Large intestine (tissue), 3 donors: Measurements from ENCODE around the gene TMEM179. TPM values are rescaled to one million over a fixed set of nuclear protein-coding genes. Genes with fewer than 3 reads are reported as not detected.

Experiments
- DNase-seq, 2 donors: peaks; one replicate each; pipeline versions ENCODE4 v3.0.0 to v3.0.0-alpha.2; 2013
- H3K27ac ChIP-seq: one replicate; pipeline ENCODE4 v1.5.1; 2013; ENCODE audit warnings: low read length
- H3K27me3 ChIP-seq: 2 replicates; pipeline ENCODE4 v1.6.1; 2013; ENCODE audit warnings: low read length; ENCODE audit not compliant: control insufficient read depth, insufficient read depth
- H3K36me3 ChIP-seq: 2 replicates; pipeline ENCODE4 v1.6.1; 2013; ENCODE audit warnings: low read length; ENCODE audit not compliant: control insufficient read depth, insufficient read depth
- H3K4me1 ChIP-seq: one replicate; pipeline ENCODE4 v1.6.1; 2013; ENCODE audit warnings: low read length; ENCODE audit not compliant: control insufficient read depth, insufficient read depth
- H3K4me3 ChIP-seq: one replicate; pipeline ENCODE4 v1.5.1; 2013; ENCODE audit warnings: low read length
- H3K9me3 ChIP-seq: one replicate; pipeline ENCODE4 v1.6.1; 2013; ENCODE audit warnings: mild to moderate bottlenecking, low read depth, low read length, moderate library complexity; ENCODE audit not compliant: control insufficient read depth
- WGBS: methylation state at CpG from one replicate; pipeline ENCODE4 v1.1.5; 2013; ENCODE audit warnings: low lambda C conversion rate; ENCODE audit not compliant: insufficient coverage; 5-methylcytosine and 5-hydroxymethylcytosine counted together
- polyA plus RNA-seq: library from polyadenylated mRNA; unstranded; fragments of 120-200 nt; gene quantifications from one replicate; pipeline ENCODE4 v1.2.1, GENCODE V29; 2013

The TMEM179 gene
- polyA plus RNA-seq, 1 donor = 11.8 TPM

GRCh38 chr14:104599446-104599845 is 5.1 kb downstream of the TMEM179 start:
- H3K4me3 ChIP-seq = no peak overlapping the region
- peaks cover 10% of the 10 kb centered on the region for H3K27me3 ChIP-seq
- WGBS = no CpG with 5 or more reads among the region's 7 CpGs

GRCh38 chr14:104598910-104599273 is 5.7 kb downstream of the TMEM179 start:
- WGBS = no CpG with 5 or more reads among the region's 12 CpGs
- DNase-seq = no peak
- Histone ChIP-seq H3K27ac (no peak overlapping the region), H3K27me3 (peaks cover 4% of the 10 kb centered on the region), H3K4me1 (no peaks in the 10 kb centered on the region), H3K36me3 (no peaks in the 10 kb centered on the region), H3K4me3 (no peak overlapping the region), H3K9me3 (no peaks in the 10 kb centered on the region)

More at GRCh38 chr14:104599446-104599845, 5.1 kb downstream of the TMEM179 start:
- Histone ChIP-seq H3K27ac (no peak overlapping the region), H3K4me1 (no peaks in the 10 kb centered on the region), H3K36me3 (no peaks in the 10 kb centered on the region), H3K9me3 (no peaks in the 10 kb centered on the region)
- no peak for DNase-seq

- no peaks in the 10 kb centered on the region for H3K4me1 ChIP-seq
- no peaks in the 10 kb centered on the region for H3K36me3 ChIP-seq
- no peaks in the 10 kb centered on the region for H3K27me3 ChIP-seq
- no peaks in the 10 kb centered on the region for H3K9me3 ChIP-seq
- H3K4me3 ChIP-seq = no peak overlapping the region
- WGBS = no CpG with 5 or more reads among the region's 28 CpGs
- DNase-seq = no peak
- no peak overlapping the region for H3K27ac ChIP-seq
These were observed 6.3 kb downstream of the TMEM179 start for GRCh38 chr14:104598039-104598909.

GRCh38 chr14:104597576-104597975 is 7.0 kb downstream of the TMEM179 start:
- DNase-seq = no peak
- Histone ChIP-seq H3K36me3 (no peaks in the 10 kb centered on the region), H3K9me3 (no peaks in the 10 kb centered on the region), H3K4me1 (no peaks in the 10 kb centered on the region), H3K27me3 (no peaks in the 10 kb centered on the region), H3K27ac (no peak overlapping the region), H3K4me3 (no peak overlapping the region)
- WGBS = no CpG with 5 or more reads among the region's 11 CpGs

GRCh38 chr14:104596927-104597351 is 7.6 kb downstream of the TMEM179 start:
- Histone ChIP-seq H3K4me1 (no peaks in the 10 kb centered on the region), H3K27ac (no peak overlapping the region), H3K9me3 (no peaks in the 10 kb centered on the region), H3K27me3 (no peaks in the 10 kb centered on the region), H3K4me3 (no peak overlapping the region), H3K36me3 (no peaks in the 10 kb centered on the region)
- no CpG with 5 or more reads among the region's 21 CpGs for WGBS
- no peak for DNase-seq

GRCh38 chr14:104596451-104596918 is 8.1 kb downstream of the TMEM179 start:
- Histone ChIP-seq H3K27me3 (no peaks in the 10 kb centered on the region), H3K9me3 (no peaks in the 10 kb centered on the region), H3K4me1 (no peaks in the 10 kb centered on the region), H3K27ac (no peak overlapping the region), H3K36me3 (no peaks in the 10 kb centered on the region), H3K4me3 (no peak overlapping the region)
- no peak for DNase-seq
- no CpG with 5 or more reads among the region's 11 CpGs for WGBS

GRCh38 chr14:104595911-104596450 is 8.6 kb downstream of the TMEM179 start:
- no peak overlapping the region for H3K27ac ChIP-seq
- DNase-seq = no peak
- no peak overlapping the region for H3K4me3 ChIP-seq
- no peaks in the 10 kb centered on the region for H3K4me1 ChIP-seq
- no peaks in the 10 kb centered on the region for H3K27me3 ChIP-seq
- no peaks in the 10 kb centered on the region for H3K36me3 ChIP-seq
- 100% methylated on average over 1 of the region's 6 CpGs for WGBS
- no peaks in the 10 kb centered on the region for H3K9me3 ChIP-seq

GRCh38 chr14:104595116-104595675 is 9.4 kb downstream of the TMEM179 start:
- no peak for DNase-seq

GRCh38 chr14:104594310-104595046 is 10.1 kb downstream of the TMEM179 start:
- Histone ChIP-seq H3K9me3 (no peaks in the 10 kb centered on the region), H3K27ac (no peak overlapping the region), H3K4me3 (no peak overlapping the region), H3K4me1 (no peaks in the 10 kb centered on the region), H3K27me3 (no peaks in the 10 kb centered on the region), H3K36me3 (no peaks in the 10 kb centered on the region)
- no peak for DNase-seq
- WGBS = no CpG with 5 or more reads among the region's 15 CpGs

More at GRCh38 chr14:104595116-104595675, 9.4 kb downstream of the TMEM179 start:
- Histone ChIP-seq H3K4me1 (no peaks in the 10 kb centered on the region), H3K4me3 (no peak overlapping the region), H3K9me3 (no peaks in the 10 kb centered on the region), H3K27ac (no peak overlapping the region), H3K27me3 (no peaks in the 10 kb centered on the region), H3K36me3 (no peaks in the 10 kb centered on the region)
- no CpG with 5 or more reads among the region's 14 CpGs for WGBS

GRCh38 chr14:104593710-104594136 is 10.8 kb downstream of the TMEM179 start:
- 0% methylated on average over 1 of the region's 12 CpGs for WGBS
- Histone ChIP-seq H3K9me3 (no peaks in the 10 kb centered on the region), H3K27me3 (no peaks in the 10 kb centered on the region), H3K36me3 (no peaks in the 10 kb centered on the region), H3K4me3 (no peak overlapping the region), H3K27ac (no peak overlapping the region), H3K4me1 (no peaks in the 10 kb centered on the region)
- no peak for DNase-seq
